Panc1 (cell line): ENCODE results near the gene WDR17. TPM values are rescaled to one million over a fixed set of nuclear protein-coding genes. Genes with fewer than 3 reads are reported as not detected.

Experiments
- ATAC-seq: fragments of 200-7000 bp; cut with Tn5 transposase; 2 replicates; pipeline ENCODE4 v1.9.1; 2020; ENCODE audit warnings: mild to moderate bottlenecking, moderate library complexity
- BruUV-seq: library from RNA; stranded (reverse); fragments of 400-500 nt; replicated peaks from 2 replicates; lab custom pipeline; 2021; lab: Mats Ljungman, UMichigan
- CTCF ChIA-PET: fragments of 300-600 bp; sonication (Branson Sonifier 250); formaldehyde crosslinking; loops from one replicate; lab custom pipeline; 2022; ENCODE audit warnings: antibody characterized with exemption; lab: Charles Lee
- POLR2A ChIA-PET: fragments of 300-600 bp; sonication (Branson Sonifier 250); formaldehyde crosslinking; loops from one replicate; lab custom pipeline; 2022; ENCODE audit warnings: antibody characterized with exemption; lab: Charles Lee
- DNase-seq: peaks from one replicate; pipeline ENCODE4 v3.0.0-alpha.2; 2010; ENCODE audit warnings: low read depth, low spot score
- H3K27ac ChIP-seq: 2 replicates; pipeline ENCODE4 v1.5.1; 2011; ENCODE audit warnings: mild to moderate bottlenecking, low read length, inconsistent platforms
- H3K27me3 ChIP-seq: fragments of 200-500 bp; sonication (Bioruptor generic); 2 replicates; pipeline ENCODE4 v1.6.0; 2014; ENCODE audit warnings: low read length, inconsistent platforms; ENCODE audit not compliant: control insufficient read depth, insufficient read depth
- H3K36me3 ChIP-seq: fragments of 200-500 bp; sonication (Bioruptor generic); 2 replicates; pipeline ENCODE4 v1.5.1; 2014; ENCODE audit warnings: inconsistent platforms, mild to moderate bottlenecking, low read length, moderate library complexity; ENCODE audit not compliant: control insufficient read depth, insufficient read depth
- H3K4me1 ChIP-seq: 2 replicates; pipeline ENCODE4 v1.5.1; 2011; ENCODE audit warnings: inconsistent platforms, mild to moderate bottlenecking, low read length, moderate library complexity; ENCODE audit not compliant: control insufficient read depth, insufficient read depth
- H3K4me3 ChIP-seq, 2 experiments: 2 replicates each; pipeline ENCODE4 v1.5.1; 2011 to 2012; ENCODE audit warnings: low read depth in 2 of 2, low read length in 2 of 2, mild to moderate bottlenecking in 2 of 2, inconsistent platforms in 1 of 2, moderate library complexity in 1 of 2
- H3K9me3 ChIP-seq: fragments of 200-500 bp; sonication (Bioruptor generic); 2 replicates; pipeline ENCODE4 v1.5.1; 2014; ENCODE audit warnings: low read depth, mild to moderate bottlenecking, inconsistent platforms, low read length, moderate library complexity; ENCODE audit not compliant: control insufficient read depth, insufficient read depth
- CTCF ChIP-seq: fragments of 450-650 bp; IDR thresholded peaks from 2 replicates; pipeline ENCODE4 v1.5.1; 2017; ENCODE audit warnings: mild to moderate bottlenecking
- POLR2AphosphoS5 ChIP-seq: IDR thresholded peaks from 2 replicates; pipeline ENCODE4 v1.6.1; 2012; ENCODE audit warnings: mild to moderate bottlenecking, low read depth, low read length, moderate library complexity
- REST ChIP-seq, 2 experiments: IDR thresholded peaks; 2 replicates each; pipeline ENCODE4 v1.6.1; 2011 to 2012; ENCODE audit warnings: low read depth in 2 of 2, control low read depth in 1 of 2, low read length in 1 of 2, mild to moderate bottlenecking in 1 of 2, moderate library complexity in 1 of 2; ENCODE audit not compliant: insufficient read depth in 1 of 2
- SIN3A ChIP-seq: IDR thresholded peaks from 2 replicates; pipeline ENCODE4 v1.6.1; 2012; ENCODE audit warnings: low read depth, mild to moderate bottlenecking, low read length, moderate library complexity, borderline replicate concordance; ENCODE audit not compliant: insufficient read depth
- TCF7L2 ChIP-seq: IDR thresholded peaks from 2 replicates; pipeline ENCODE4 v1.6.1; 2011; ENCODE audit warnings: mild to moderate bottlenecking, low read depth, low read length, inconsistent platforms
- in situ Hi-C: cut with HindIII; loops from 2 replicates; pipeline ENCODE4 v1.10.0; 2016; ENCODE audit warnings: low sequenced_read_pairs, low pct_unique_long_range_greater_than_20kb
- intact Hi-C: fragments of 100-400 bp; cut with micrococcal nuclease; formaldehyde crosslinking; loops from one replicate; pipeline ENCODE4 v1.10.0; 2022; ENCODE audit not compliant: unreplicated experiment
- total RNA-seq: library from RNA; stranded (reverse); gene quantifications from one replicate; pipeline ENCODE4 v1.2.1, GENCODE V29; 2021; ENCODE audit not compliant: unreplicated experiment

Gene WDR17
- total RNA-seq, 1 experiment from 2014 or later, result 4.2 TPM

- POLR2A ChIA-PET, result no interaction called here
- Histone ChIP-seq H3K4me1 (no peaks in the 10 kb centered on the region), H3K36me3 (no peaks in the 10 kb centered on the region), H3K27me3 (no peaks in the 10 kb centered on the region), H3K9me3 (no peaks in the 10 kb centered on the region), H3K27ac (no peak overlapping the region), H3K4me3 (no peak overlapping the region)
- no peak for TF ChIP-seq POLR2AphosphoS5
- TF ChIP-seq SIN3A, result no peak
- no peak for TF ChIP-seq TCF7L2
- no peak for TF ChIP-seq CTCF
- no peak for TF ChIP-seq REST (IDR thresholded peaks at IDR 0.05; ENCODE audit: insufficient read depth in 1 of 2, low read depth in 2 of 2, low read length in 1 of 2)
- CTCF ChIA-PET, result no interaction called here
- intact Hi-C loops, result no loop called here
- DNase-seq, result no peak
- in situ Hi-C loops, result no loop called here
- ATAC-seq, result no peak
- no TSS peak for BruUV-seq
Observed at GRCh38 chr4:176064539-176064938, 1.1 kb upstream of the WDR17 start.

GRCh38 chr4:176066757-176067156 lies 1.1 kb downstream of the WDR17 start:
- intact Hi-C loops, result no loop called here
- POLR2A ChIA-PET, result no interaction called here
- CTCF ChIA-PET, result no interaction called here

More at GRCh38 chr4:176066757-176067156, 1.1 kb downstream of the WDR17 start:
- H3K27me3 ChIP-seq, result no peaks in the 10 kb centered on the region
- H3K36me3 ChIP-seq, result no peaks in the 10 kb centered on the region
- H3K4me1 ChIP-seq, result no peaks in the 10 kb centered on the region
- no peak overlapping the region for H3K4me3 ChIP-seq
- BruUV-seq, result no TSS peak
- ATAC-seq, result no peak
- no peaks in the 10 kb centered on the region for H3K9me3 ChIP-seq
- DNase-seq, result no peak
- TF ChIP-seq REST (IDR thresholded peaks at IDR 0.05; ENCODE audit: insufficient read depth in 1 of 2, low read depth in 2 of 2, low read length in 1 of 2) (no peak), POLR2AphosphoS5 (no peak), TCF7L2 (no peak), SIN3A (no peak), CTCF (no peak)
- no peak overlapping the region for H3K27ac ChIP-seq
- in situ Hi-C loops, result no loop called here
